ENCODE measurements around the gene DTX3. TPM values are rescaled to one million over a fixed set of nuclear protein-coding genes. Genes with fewer than 3 reads are reported as not detected.
"Not testable (repeated sequence)": the region's sequence is repeated elsewhere in the genome, so short reads cannot be mapped to it uniquely, and the experiment has no call there.

Gene DTX3
- total RNA-seq, 1 donor from 2014 or later: 23.8 TPM

GRCh38 chr12:57614948-57615500, 10.4 kb downstream of the DTX3 start:
- no peak for ATAC-seq
- no peak for DNase-seq (ENCODE audit: missing footprints)
- intact Hi-C loops (cut with DNase I): loop anchor here (5.0 kb wide), 1 partner anchor 93 kb away; the partner anchor contains the start of genes DDIT3 and MBD6

- DNase-seq (ENCODE audit: missing footprints) (no peak), ATAC-seq (no peak)
Measured at GRCh38 chr12:57615637-57616036, 11.0 kb downstream of the DTX3 start.

GRCh38 chr12:57616383-57617101, 11.9 kb downstream of the DTX3 start:
- no peak for DNase-seq (ENCODE audit: missing footprints)
- ATAC-seq: no peak
- intact Hi-C loops (cut with DNase I): no loop called here

More at GRCh38 chr12:57615637-57616036, 11.0 kb downstream of the DTX3 start:
- intact Hi-C loops (cut with DNase I): no loop called here

- DNase-seq (ENCODE audit: missing footprints) (no peak), ATAC-seq (no peak)
- intact Hi-C loops (cut with DNase I): no loop called here
Measured at GRCh38 chr12:57617942-57618341, 13.3 kb downstream of the DTX3 start.

- DNase-seq (ENCODE audit: missing footprints); ATAC-seq; intact Hi-C loops (cut with DNase I): not testable (repeated sequence)
Measured at GRCh38 chr12:57618431-57618830, 13.8 kb downstream of the DTX3 start.

GRCh38 chr12:57618966-57619433, 14.4 kb downstream of the DTX3 start:
- DNase-seq (ENCODE audit: missing footprints) (no peak), ATAC-seq (no peak)

GRCh38 chr12:57619434-57620244, 15.0 kb downstream of the DTX3 start:
- DNase-seq (ENCODE audit: missing footprints): no peak

More at GRCh38 chr12:57618966-57619433, 14.4 kb downstream of the DTX3 start:
- intact Hi-C loops (cut with DNase I): no loop called here

GRCh38 chr12:57620245-57620935, 15.8 kb downstream of the DTX3 start:
- ATAC-seq: no peak
- no peak for DNase-seq (ENCODE audit: missing footprints)
- intact Hi-C loops (cut with DNase I): loop anchor here (10.0 kb wide), 1 partner anchor 166 kb away; the partner anchor contains the start of genes GLI1 and INHBE

More at GRCh38 chr12:57619434-57620244, 15.0 kb downstream of the DTX3 start:
- intact Hi-C loops (cut with DNase I): loop anchor here (10.0 kb wide), 1 partner anchor 165 kb away; the partner anchor contains the start of genes GLI1 and INHBE
- no peak for ATAC-seq

GRCh38 chr12:57620936-57621496, 16.4 kb downstream of the DTX3 start:
- intact Hi-C loops (cut with DNase I): loop anchor here (1.0 to 10.0 kb wide), 2 partner anchors 38 to 166 kb away; partner anchors contain the start of genes GLI1 and INHBE
- DNase-seq (ENCODE audit: missing footprints) (no peak), ATAC-seq (peak; percentile 17)

- DNase-seq (ENCODE audit: missing footprints) (peak; percentile 80), ATAC-seq (peak; percentile 73)
- intact Hi-C loops (cut with DNase I): loop anchor here (1.0 to 10.0 kb wide), 2 partner anchors 38 to 167 kb away; partner anchors contain the start of genes GLI1 and INHBE
Measured at GRCh38 chr12:57621497-57622292, 17.1 kb downstream of the DTX3 start.

GRCh38 chr12:57622293-57623245, 17.9 kb downstream of the DTX3 start:
- intact Hi-C loops (cut with DNase I): loop anchor here (10.0 kb wide), 1 partner anchor 168 kb away; the partner anchor contains the start of genes GLI1 and INHBE
- ATAC-seq (no peak), DNase-seq (ENCODE audit: missing footprints) (no peak)

- intact Hi-C loops (cut with DNase I): loop anchor here (10.0 kb wide), 1 partner anchor 169 kb away; the partner anchor contains the start of genes GLI1 and INHBE
- ATAC-seq (no peak), DNase-seq (ENCODE audit: missing footprints) (no peak)
Measured at GRCh38 chr12:57623385-57623784, 18.8 kb downstream of the DTX3 start.

GRCh38 chr12:57623811-57624390, 19.3 kb downstream of the DTX3 start:
- intact Hi-C loops (cut with DNase I): loop anchor here (10.0 kb wide), 1 partner anchor 169 kb away; the partner anchor contains the start of genes GLI1 and INHBE
- DNase-seq (ENCODE audit: missing footprints) (no peak), ATAC-seq (no peak)

GRCh38 chr12:57624441-57625220, 20.0 kb downstream of the DTX3 start:
- no peak for ATAC-seq
- no peak for DNase-seq (ENCODE audit: missing footprints)
- intact Hi-C loops (cut with DNase I): loop anchor here (10.0 kb wide), 1 partner anchor 170 kb away; the partner anchor contains the start of genes GLI1 and INHBE

Measured in Right ventricle myocardium inferior (tissue), 1 donor.